GM19239 (cell line): ENCODE results near the gene APOE.
"Not testable (repeated sequence)": the region's sequence is repeated elsewhere in the genome, so short reads cannot be mapped to it uniquely, and the experiment has no call there.

Source experiments
- DNase-seq: peaks from one replicate; pipeline ENCODE4 v3.0.0; 2011; ENCODE audit warnings: low spot score; ENCODE audit not compliant: insufficient read length
- FAIRE-seq: peaks from 2 replicates; lab custom pipeline; 2011; peaks lifted over from hg19 to GRCh38; lab: Jason Lieb, UNC

Gene APOE

DNA sequence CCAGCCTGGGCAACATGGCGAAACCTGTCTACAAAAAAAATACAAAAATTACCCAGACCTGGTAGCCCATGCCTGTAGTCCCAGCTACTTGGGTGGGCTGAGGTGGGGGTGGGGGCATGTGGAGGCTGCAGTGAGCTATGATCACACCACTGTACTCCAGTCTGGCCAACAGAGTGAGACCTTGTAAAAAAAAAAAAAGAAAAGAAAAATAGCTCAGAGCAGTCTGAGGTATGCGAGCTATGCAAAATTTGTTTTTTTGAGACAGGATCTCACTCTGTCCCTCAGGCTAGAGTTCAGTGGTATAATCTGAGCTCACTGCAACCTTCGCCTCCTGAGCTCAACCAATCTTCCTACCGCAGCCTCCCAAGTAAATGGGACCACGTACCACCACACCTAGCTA, 21.7 kb upstream of the APOE start:
- no peak for FAIRE-seq
- no peak for DNase-seq

GRCh38 chr19:44884566-44884965, 21.0 kb upstream of the APOE start:
- DNase-seq (no peak), FAIRE-seq (no peak)

DNA sequence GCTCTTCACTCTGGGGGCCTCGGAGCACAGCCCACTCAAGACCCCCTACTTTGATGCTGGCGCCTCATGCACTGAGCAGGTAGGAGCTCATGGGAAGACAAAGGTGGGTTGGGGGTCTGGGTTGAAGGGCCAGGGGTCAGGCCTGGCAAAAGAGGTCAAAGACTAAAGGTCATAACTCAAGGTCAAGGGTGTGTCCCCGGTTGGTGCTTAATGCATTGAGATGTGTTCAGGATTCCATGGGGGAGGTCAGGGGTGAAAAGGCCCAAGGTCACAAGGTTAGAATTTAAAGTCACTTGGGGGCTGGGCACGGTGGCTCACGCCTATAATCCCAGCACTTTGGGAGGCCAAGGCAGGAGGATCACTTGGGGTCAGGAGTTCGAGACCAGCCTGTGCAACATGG, 19.5 kb upstream of the APOE start:
- FAIRE-seq (no peak), DNase-seq (no peak)

DNA sequence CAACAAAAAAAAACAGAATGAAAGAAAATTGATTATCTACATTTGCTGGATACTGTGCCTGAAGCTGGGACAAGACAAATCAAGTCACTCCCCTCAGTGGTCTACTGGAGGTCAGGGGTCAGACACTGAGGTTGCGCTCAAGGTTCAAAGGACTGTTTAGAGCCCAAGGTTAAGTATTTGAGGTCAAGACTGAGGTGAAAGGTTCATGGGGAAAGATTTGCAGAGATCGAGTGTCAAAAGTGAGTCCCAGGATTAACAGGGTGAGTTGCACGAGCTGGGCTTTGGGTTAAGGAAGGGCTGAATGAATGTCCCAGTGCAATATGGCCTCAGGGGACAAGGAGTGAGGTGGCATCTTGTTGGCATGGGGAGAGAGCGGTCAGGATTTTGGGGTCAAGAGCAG, 17.9 kb upstream of the APOE start:
- no peak for FAIRE-seq
- no peak for DNase-seq

DNA sequence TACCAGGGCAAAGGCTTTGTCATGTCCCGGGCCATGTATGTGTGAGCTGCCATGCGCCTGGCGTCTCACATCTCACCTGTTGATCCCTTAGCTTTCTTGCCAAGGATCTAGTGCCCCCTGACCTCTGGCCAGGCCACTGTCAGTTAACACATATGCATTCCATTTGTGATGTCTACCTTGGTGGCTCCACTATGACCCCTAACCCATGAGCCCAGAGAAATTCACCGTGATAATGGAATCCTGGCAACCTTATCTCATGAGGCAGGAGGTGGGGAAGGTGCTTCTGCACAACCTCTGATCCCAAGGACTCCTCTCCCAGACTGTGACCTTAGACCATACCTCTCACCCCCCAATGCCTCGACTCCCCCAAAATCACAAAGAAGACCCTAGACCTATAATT, 17.3 kb upstream of the APOE start:
- not testable (repeated sequence) for FAIRE-seq, DNase-seq

DNA sequence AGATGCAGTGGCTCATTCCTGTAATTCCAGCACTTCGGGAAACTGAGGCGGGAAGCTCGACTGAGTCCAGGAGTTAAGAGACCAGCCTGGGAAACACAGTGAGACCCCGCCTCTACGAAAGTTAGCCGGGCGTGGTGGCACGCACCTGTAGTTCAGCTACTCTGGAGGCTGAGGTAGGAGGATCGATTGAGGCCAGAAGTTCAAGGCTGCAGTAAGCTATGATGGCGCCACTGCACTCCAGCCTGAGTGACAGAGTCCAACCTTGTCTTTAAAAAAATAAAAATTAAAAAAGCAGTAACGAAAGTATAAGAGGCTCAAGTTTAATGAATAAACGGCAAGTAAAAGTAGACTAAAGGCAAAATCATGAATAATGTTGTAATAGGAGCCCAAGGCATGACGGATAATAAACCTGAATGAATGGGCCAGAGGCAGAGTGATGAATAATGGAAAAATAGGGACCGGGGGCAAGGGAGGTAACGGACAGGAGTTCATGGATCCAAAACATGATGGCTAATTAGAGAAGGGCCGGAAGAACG, 15.7 kb upstream of the APOE start:
- DNase-seq (no peak), FAIRE-seq (no peak)

GRCh38 chr19:44890366-44891015, 15.1 kb upstream of the APOE start:
- DNase-seq = peak; percentile 92
- FAIRE-seq = no peak

GRCh38 chr19:44891016-44891882, 14.3 kb upstream of the APOE start, which contains the start of gene TOMM40:
Gene TOMM40, plus strand, starts transcription at chr19:44891254. Its CDS starts 162 bp downstream, at chr19:44891416.
- DNase-seq = peak; percentile 98
- FAIRE-seq = peak; percentile 100

DNA sequence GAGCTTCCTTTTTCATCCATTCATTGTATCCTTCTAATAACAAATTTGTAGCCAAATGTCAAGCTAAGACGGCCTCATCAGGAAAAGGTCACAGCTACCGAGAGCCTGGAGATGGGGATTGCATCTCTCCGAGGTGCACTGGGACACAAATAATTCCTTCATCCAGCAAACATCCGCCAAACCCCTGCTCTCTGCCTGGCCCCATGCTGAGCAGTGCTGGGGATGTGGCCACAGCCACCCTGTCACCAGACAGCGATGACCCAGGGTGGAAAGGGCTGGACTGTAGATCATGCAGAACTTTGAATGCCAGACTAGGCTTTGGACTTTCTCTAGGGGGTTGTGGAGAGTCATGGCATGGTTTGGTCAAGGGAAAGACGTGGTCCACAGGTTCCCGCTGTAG, 12.7 kb upstream of the APOE start:
- FAIRE-seq = no peak
- DNase-seq = no peak

DNA sequence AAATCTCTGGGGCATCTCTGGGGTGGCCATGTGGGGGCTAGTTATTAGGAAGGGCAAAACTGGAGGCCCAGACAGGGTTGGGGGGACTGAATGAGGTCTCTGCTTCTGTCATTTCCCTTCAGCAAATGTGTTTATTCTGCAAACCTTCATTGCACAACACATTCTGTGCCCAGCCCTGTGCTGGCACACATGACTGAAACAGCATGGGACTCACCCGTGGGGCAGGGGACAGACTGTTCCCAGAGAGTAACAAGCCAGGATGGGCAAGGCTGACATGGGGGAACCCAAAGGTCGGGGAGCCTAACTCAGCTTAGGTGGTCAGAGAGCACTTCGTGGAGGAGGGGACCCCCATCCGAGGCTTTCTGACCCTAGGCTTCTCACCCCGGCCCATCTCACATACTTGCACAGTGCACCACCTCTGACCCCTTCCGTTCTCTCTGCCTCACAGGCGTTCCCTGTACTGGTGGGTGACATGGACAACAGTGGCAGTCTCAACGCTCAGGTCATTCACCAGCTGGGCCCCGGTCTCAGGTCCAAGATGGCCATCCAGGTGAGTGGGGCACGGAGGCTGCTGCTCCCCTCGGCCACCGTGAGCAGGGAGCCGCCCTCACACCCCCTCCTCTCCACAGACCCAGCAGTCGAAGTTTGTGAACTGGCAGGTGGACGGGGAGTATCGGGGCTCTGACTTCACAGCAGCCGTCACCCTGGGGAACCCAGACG, 12.1 kb upstream of the APOE start:
- DNase-seq (no peak), FAIRE-seq (no peak)

DNA sequence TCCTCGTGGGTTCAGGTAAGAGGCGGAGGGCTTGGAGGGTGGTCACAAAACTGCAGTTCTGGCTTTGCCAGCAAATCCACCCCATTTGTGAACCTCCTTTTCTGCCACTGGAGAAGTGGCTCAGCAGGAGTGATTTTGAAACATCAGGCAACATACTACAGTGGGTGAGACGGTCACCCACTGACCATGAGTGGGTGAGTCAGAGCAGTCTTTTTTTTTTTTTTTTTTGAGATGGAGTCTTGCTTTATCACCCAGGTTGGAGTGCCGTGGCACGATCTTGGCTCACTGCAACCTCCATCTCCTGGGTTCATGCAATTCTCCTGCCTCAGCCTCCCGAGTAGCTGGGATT, 11.6 kb upstream of the APOE start:
- no peak for DNase-seq
- FAIRE-seq = no peak

GRCh38 chr19:44894946-44895345, 10.7 kb upstream of the APOE start:
- DNase-seq (no peak), FAIRE-seq (no peak)

DNA sequence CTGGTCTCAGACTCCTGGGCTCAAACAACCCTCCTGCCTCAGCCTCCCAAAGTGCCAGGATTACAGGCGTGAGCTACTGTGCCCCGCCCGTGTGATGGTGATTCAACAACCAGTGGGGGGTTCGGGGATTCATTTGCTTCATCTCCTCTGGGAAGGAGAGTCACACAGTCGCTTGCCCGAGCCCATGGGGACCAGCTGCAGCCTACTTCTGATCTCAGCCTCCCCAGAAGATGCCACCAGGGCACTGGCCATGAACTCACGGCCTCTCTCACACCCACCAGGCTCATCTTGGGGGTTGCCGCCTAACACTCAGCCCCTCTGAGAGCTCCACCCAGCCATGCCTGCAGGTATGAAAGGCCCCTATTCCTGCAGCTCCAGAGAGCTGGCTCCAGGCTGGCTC, 7.8 kb upstream of the APOE start:
- no peak for DNase-seq
- FAIRE-seq = no peak

GRCh38 chr19:44900328-44901244, 5.0 kb upstream of the APOE start:
- DNase-seq (no peak), FAIRE-seq (no peak)

- FAIRE-seq = no peak
Measured at GRCh38 chr19:44903216-44903601, 2.4 kb upstream of the APOE start.

GRCh38 chr19:44903602-44904425, 1.8 kb upstream of the APOE start:
- FAIRE-seq (no peak), DNase-seq (peak; percentile 86)

More at GRCh38 chr19:44903216-44903601, 2.4 kb upstream of the APOE start:
- no peak for DNase-seq

- DNase-seq = no peak
- FAIRE-seq = no peak
Measured at GRCh38 chr19:44904426-44904994, 1.1 kb upstream of the APOE start.

GRCh38 chr19:44907613-44908012, 2.0 kb downstream of the APOE start:
- DNase-seq (no peak), FAIRE-seq (no peak)
